Loucy (cell line): ENCODE data around the gene TSPAN8.
"Not testable (repeated sequence)": the region's sequence is repeated elsewhere in the genome, so short reads cannot be mapped to it uniquely, and the experiment has no call there.

ENCODE experiments used
- H2AFZ ChIP-seq: fragments of 200-600 bp; sonication (generic); 2 replicates; pipeline ENCODE4 v1.6.0; 2016; ENCODE audit warnings: antibody characterized with exemption, mild to moderate bottlenecking, low read length, moderate library complexity
- H3F3A ChIP-seq: fragments of 200-600 bp; 2 replicates; pipeline ENCODE4 v1.6.0; 2016; ENCODE audit warnings: antibody characterized with exemption, low read depth, mild to moderate bottlenecking
- H3K27me3 ChIP-seq: fragments of 200-600 bp; sonication (generic); 2 replicates; pipeline ENCODE4 v1.6.1; 2014; ENCODE audit warnings: low read length, mild to moderate bottlenecking; ENCODE audit not compliant: insufficient read depth, poor library complexity, severe bottlenecking
- H3K36me3 ChIP-seq: fragments of 200-600 bp; sonication (generic); 2 replicates; pipeline ENCODE4 v1.6.1; 2016; ENCODE audit warnings: low read length; ENCODE audit not compliant: insufficient read depth
- H3K4me1 ChIP-seq: fragments of 200-600 bp; sonication (generic); 2 replicates; pipeline ENCODE4 v1.5.1; 2014; ENCODE audit warnings: low read length, mild to moderate bottlenecking; ENCODE audit not compliant: insufficient read depth, poor library complexity, severe bottlenecking
- H3K4me2 ChIP-seq: fragments of 200-600 bp; sonication (generic); 2 replicates; pipeline ENCODE4 v1.6.0; 2014; ENCODE audit warnings: antibody characterized with exemption, low read length, low read depth, mild to moderate bottlenecking; ENCODE audit not compliant: poor library complexity, severe bottlenecking
- H3K4me3 ChIP-seq: fragments of 200-600 bp; sonication (generic); 2 replicates; pipeline ENCODE4 v1.5.1; 2014; ENCODE audit warnings: low read length, mild to moderate bottlenecking, mixed read lengths; ENCODE audit not compliant: poor library complexity, severe bottlenecking
- H3K79me2 ChIP-seq: fragments of 200-600 bp; sonication (generic); 2 replicates; pipeline ENCODE4 v1.6.1; 2014; ENCODE audit warnings: low read length; ENCODE audit not compliant: insufficient read depth
- H3K9ac ChIP-seq: fragments of 200-600 bp; sonication (generic); 2 replicates; pipeline ENCODE4 v1.6.0; 2014; ENCODE audit warnings: mild to moderate bottlenecking, low read depth, low read length, moderate library complexity; ENCODE audit not compliant: poor library complexity, severe bottlenecking
- H3K9me2 ChIP-seq: fragments of 200-600 bp; sonication (generic); replicated peaks from 2 replicates; pipeline ENCODE4 v1.6.1; 2016; ENCODE audit warnings: low read depth, low read length, mixed read lengths
- H3K9me3 ChIP-seq: fragments of 200-600 bp; sonication (generic); 2 replicates; pipeline ENCODE4 v1.6.1; 2014; ENCODE audit warnings: mild to moderate bottlenecking, antibody characterized with exemption, low read length, low read depth; ENCODE audit not compliant: insufficient read depth
- H4K20me1 ChIP-seq: fragments of 200-600 bp; sonication (generic); 2 replicates; pipeline ENCODE4 v1.6.0; 2014; ENCODE audit warnings: antibody characterized with exemption, low read length, mild to moderate bottlenecking; ENCODE audit not compliant: insufficient read depth, poor library complexity, severe bottlenecking
- EZH2phosphoT487 ChIP-seq: fragments of 200-600 bp; IDR thresholded peaks from 2 replicates; pipeline ENCODE4 v1.6.1; 2018; ENCODE audit warnings: antibody characterized with exemption, mild to moderate bottlenecking, moderate library complexity, borderline replicate concordance
- TF ChIP-seq, protein P1 (sequence below): fragments of 200-600 bp; sonication (generic); conservative IDR thresholded peaks from 2 replicates; pipeline ENCODE4 v1.5.1; 2014; ENCODE audit warnings: mild to moderate bottlenecking, antibody characterized with exemption, low read length

The TSPAN8 gene

DNA sequence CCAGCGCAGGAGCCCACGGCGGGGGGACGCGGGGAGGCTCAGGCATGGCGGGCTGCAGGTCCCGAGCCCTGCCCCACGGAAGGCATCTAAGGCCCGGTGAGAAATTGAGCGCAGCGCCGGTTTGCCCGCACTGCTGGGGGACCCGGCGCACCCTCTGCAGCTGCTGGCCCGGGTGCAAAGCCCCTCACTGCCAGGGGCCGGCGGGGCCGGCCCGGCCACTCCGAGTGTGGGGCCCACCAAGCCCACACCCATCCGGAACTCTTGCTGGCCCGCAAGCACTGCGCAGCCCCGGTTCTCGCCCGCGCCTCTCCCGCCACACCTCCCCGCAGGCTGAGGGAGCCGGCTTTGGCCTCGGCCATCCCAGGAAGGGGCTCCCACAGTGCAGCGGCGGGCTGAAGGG is 8.5 kb upstream of the TSPAN8 start:
- TF ChIP-seq, protein P1, sequence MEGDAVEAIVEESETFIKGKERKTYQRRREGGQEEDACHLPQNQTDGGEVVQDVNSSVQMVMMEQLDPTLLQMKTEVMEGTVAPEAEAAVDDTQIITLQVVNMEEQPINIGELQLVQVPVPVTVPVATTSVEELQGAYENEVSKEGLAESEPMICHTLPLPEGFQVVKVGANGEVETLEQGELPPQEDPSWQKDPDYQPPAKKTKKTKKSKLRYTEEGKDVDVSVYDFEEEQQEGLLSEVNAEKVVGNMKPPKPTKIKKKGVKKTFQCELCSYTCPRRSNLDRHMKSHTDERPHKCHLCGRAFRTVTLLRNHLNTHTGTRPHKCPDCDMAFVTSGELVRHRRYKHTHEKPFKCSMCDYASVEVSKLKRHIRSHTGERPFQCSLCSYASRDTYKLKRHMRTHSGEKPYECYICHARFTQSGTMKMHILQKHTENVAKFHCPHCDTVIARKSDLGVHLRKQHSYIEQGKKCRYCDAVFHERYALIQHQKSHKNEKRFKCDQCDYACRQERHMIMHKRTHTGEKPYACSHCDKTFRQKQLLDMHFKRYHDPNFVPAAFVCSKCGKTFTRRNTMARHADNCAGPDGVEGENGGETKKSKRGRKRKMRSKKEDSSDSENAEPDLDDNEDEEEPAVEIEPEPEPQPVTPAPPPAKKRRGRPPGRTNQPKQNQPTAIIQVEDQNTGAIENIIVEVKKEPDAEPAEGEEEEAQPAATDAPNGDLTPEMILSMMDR, result no peak
- no peak for TF ChIP-seq EZH2phosphoT487

DNA sequence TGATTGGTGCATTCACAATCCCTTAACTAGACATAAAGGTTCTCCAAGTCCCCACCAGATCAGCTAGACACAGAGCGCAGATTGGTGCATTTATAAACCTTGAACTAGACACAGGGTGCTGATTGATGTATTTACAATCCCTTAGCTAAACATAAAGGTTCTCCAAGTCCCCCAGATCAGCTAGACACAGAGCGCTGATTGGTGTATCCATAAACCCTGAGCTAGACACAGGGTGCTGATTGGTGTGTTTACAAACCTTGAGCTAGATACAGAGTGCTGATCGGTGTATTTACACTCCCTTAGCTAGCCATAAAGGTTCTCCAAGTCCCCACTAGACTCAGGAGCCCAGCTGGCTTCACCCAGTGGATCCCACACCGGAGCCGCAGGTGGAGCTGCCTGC is 8.0 kb upstream of the TSPAN8 start:
- H3K4me2 ChIP-seq, H3K9ac ChIP-seq, H3K4me1 ChIP-seq, H3K4me3 ChIP-seq, H4K20me1 ChIP-seq, H3K36me3 ChIP-seq, H3K9me2 ChIP-seq, H3K27me3 ChIP-seq, H2AFZ ChIP-seq, H3K79me2 ChIP-seq, H3F3A ChIP-seq, H3K9me3 ChIP-seq: not testable (repeated sequence)

More for the DNA sequence above, 8.5 kb upstream of the TSPAN8 start:
- H3K4me2 ChIP-seq, result no peak overlapping the region
- H3K9me2 ChIP-seq, result no peaks in the 10 kb centered on the region
- no peak overlapping the region for H3K4me3 ChIP-seq
- no peaks in the 10 kb centered on the region for H4K20me1 ChIP-seq
- no peaks in the 10 kb centered on the region for H3K9me3 ChIP-seq
- no peaks in the 10 kb centered on the region for H3F3A ChIP-seq
- no peak overlapping the region for H2AFZ ChIP-seq
- no peaks in the 10 kb centered on the region for H3K36me3 ChIP-seq
- no peaks in the 10 kb centered on the region for H3K79me2 ChIP-seq
- no peak overlapping the region for H3K9ac ChIP-seq
- peaks cover 7% of the 10 kb centered on the region for H3K4me1 ChIP-seq
- no peaks in the 10 kb centered on the region for H3K27me3 ChIP-seq

DNA sequence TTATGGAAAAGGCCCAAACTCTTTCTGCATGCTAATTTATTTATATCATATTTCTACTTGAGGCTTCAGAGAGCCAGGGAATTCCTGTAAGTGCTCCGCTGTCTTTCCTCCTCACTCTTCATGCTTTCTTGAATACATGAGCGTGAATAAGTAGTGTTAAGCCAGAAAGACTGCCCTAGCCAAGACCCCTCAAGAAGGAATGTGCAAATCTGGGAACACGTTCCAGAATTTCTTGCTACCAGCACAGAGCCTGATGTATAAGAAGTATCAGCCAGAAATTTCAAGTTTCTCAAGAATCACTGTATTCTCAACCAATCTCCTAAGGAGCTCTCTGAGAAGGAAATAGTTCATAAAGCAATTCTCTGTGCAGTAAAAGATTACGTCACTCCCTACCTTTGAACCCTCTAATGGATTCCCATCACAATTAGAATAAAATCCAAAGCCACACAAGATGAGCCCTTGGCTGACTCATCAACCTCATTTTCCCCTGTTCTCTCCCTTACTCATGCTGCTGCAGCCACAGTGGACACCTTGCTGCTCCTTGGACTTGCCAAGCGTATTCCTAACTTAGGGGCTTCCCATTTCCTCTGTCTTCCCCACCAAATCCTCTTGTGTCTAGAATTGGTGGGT is 6.9 kb upstream of the TSPAN8 start:
- Histone ChIP-seq H3K4me3 (no peak overlapping the region), H3K9me2 (no peaks in the 10 kb centered on the region), H2AFZ (no peak overlapping the region), H3K79me2 (no peaks in the 10 kb centered on the region), H3K9me3 (no peaks in the 10 kb centered on the region), H4K20me1 (no peaks in the 10 kb centered on the region), H3K36me3 (no peaks in the 10 kb centered on the region), H3F3A (no peaks in the 10 kb centered on the region), H3K4me1 (peaks cover 7% of the 10 kb centered on the region), H3K9ac (no peak overlapping the region), H3K27me3 (no peaks in the 10 kb centered on the region), H3K4me2 (no peak overlapping the region)
- TF ChIP-seq, protein P1, result no peak

DNA sequence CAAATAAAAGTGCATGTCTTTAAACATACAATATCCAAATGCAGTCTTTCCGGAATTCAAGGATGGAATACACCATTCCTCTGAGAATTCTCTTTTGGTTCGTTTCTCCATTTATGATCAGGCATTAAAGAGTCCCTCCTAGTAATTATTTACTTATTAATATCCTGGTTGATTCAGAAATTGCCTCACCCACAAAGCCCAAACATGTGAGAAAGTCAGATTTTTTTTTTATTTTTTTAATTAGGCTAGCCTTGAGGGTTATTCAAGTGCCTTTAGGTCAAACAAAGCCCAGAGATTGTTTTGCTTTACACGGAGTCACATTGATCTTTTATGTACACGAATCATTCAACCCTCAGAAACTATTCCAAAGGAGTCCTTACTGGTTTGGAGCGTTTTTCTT is 6.4 kb upstream of the TSPAN8 start:
- H2AFZ ChIP-seq, result no peak overlapping the region
- no peak overlapping the region for H3K9ac ChIP-seq
- TF ChIP-seq EZH2phosphoT487, result no peak
- TF ChIP-seq, protein P1, result no peak
- H3K9me3 ChIP-seq, result no peaks in the 10 kb centered on the region
- no peaks in the 10 kb centered on the region for H4K20me1 ChIP-seq
- peaks cover 4% of the 10 kb centered on the region for H3K4me1 ChIP-seq
- no peak overlapping the region for H3K4me2 ChIP-seq
- H3K27me3 ChIP-seq, result no peaks in the 10 kb centered on the region
- H3K79me2 ChIP-seq, result no peaks in the 10 kb centered on the region
- no peaks in the 10 kb centered on the region for H3K9me2 ChIP-seq
- H3K36me3 ChIP-seq, result no peaks in the 10 kb centered on the region
- no peak overlapping the region for H3K4me3 ChIP-seq
- H3F3A ChIP-seq, result no peaks in the 10 kb centered on the region
